Fibroblast of peridontal ligament (primary cell): Measurements from ENCODE around the gene TTC7B.

Experiments
- DNase-seq: peaks from one replicate; pipeline ENCODE4 v3.0.0-alpha.2; 2010; ENCODE audit errors: extremely low read depth

The TTC7B gene

DNA sequence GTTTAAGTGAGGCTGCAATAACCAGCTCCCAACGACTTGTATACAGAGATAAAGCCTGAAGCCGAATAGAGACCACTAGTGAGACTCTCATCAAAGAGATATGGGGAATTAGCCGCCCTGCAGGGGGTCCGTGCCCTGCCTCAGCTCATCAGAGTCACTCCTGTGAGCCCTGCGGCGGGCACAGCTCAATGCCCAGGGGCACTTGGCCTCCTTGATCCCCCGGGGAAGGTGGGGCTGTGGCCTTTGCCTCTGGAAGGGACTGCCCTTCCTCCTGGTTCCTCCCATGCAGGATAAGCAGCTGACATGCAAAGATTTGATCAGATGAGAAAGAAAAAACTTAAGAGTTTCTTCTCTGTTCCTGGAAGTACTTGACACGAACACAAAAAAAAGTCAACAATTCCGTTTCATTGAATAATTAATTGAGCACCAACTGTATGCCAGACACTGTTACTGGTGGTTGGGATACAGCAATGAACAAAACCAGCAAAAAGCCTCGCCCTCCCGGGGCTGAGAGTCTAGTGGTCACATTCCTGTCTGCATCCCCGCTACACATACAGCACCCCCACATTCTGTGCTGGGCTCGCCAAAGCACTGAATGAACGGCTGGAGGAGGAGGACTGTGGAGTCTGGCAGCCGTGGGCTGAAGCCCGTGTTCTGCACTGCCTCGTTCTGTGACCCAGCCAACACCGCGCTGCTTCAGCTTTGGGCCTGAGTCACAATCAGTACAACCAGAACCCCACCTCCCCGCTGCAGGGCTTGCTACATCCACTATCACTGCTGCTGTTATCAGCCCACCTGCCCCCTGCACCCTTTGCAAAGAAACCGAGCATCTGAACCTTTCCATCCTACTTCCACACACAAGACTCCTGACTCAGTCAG is 10.3 kb downstream of the TTC7B start:
- no peak for DNase-seq

DNA sequence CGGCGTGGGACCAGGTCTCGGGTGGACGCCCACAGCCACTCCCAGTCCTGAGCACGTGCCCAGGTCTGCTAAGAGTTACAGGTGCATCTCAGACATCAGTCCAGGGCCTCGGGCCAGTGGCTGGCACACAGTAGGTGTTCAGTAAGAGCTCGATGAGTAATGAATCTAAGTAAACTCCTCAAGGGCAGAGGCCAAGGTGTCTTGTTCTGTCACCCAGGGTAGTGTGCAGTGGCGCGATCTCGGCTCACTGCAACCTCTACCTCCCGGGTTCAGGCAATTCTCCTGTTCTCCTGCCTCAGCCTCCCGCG is 11.2 kb downstream of the TTC7B start:
- DNase-seq = no peak

DNA sequence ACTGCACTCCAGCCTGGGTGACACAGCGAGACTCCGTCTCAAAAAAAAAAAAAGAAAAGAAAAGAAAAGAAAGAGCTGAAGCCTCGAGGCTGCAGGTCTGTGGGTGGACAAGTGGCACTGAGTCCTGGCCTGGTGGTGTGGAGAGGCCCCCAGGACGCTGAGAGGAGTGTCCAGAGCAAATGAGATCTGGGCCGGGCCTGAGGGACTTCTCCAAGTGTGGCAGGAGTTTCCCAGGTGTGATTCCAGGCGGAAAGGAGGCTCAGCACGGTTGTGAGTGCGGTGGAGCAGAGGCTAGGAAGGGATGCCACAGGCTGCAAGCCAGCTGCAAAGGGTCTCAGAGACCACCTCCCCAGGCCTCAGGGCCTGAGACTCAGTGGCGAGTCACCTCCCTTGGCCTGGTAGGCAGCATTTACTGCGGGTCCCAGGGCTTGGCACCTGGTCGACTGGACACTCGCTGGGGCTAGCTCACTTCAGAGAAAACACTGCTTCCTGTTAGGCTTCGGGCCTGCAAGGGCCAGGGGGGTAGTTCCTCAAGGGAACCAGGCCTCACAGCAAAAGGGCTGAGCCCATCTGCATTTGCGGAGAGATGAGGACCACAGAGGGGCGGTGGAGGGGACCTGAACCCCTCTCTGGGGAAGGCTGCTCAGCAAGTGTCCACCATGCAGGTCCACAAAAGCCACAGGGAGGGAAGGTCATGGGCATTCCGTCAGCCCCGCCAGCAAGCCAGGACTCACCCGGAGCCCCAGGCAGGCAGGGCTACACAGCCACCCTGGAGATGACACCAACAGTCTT is 11.7 kb downstream of the TTC7B start:
- no peak for DNase-seq

DNA sequence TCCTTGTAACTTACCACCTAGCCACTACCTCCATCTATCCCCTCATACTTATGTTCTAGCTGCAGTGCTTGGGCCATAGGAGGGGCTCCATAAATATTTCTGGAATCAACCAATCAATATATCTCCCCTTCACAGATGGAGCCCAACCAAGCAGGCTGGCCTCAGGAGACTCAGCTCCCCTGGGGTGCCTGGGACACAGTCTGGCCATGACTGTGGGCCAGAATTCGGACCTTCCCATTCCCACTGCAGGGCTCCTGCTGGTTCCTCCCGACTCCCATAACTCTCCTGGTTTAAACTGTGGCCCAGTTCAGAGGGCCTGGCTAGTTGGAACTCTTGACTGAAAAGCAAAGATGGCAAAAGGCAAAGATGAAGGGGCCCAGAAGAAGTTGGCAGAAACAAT is 13.0 kb downstream of the TTC7B start:
- no peak for DNase-seq

DNA sequence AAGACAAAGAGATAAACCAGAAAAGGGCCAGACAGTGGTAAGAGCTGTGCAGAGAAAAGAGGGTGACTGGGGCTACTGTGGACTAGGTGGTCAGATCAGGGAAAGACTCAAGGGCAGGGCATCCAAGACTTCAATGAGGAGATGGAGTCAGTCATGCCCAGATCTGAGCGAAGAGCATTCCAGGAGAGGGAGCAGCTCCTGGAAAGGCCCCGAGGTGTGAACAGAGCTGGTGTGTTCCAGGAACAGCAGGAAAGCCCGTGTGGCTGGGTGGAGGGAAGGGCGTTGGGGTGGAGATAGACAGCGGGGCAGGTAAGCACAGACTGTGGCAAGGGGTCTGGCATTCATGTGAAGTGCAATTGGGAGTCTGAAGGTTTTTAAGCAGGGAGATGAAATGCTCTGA is 16.8 kb downstream of the TTC7B start:
- no peak for DNase-seq

DNA sequence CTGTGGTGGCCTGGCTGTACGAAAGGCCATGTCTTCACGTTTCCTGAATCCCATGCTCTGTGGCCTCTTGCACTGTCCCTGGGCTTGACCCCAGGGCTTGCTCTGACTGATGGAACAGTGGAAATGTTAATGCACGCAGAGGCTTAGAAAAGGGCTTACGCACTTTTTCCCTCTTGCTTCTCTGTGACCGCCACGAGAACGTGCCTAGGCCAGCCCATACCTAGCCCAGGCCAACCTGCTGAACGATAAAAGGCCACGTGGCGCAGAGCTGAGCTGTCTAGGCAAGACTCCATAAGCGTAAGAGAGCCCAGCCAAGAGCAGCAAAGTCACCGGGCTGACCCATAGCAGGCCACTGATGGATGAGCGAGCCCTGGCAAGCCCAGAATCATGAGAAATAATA is 18.3 kb downstream of the TTC7B start:
- no peak for DNase-seq

DNA sequence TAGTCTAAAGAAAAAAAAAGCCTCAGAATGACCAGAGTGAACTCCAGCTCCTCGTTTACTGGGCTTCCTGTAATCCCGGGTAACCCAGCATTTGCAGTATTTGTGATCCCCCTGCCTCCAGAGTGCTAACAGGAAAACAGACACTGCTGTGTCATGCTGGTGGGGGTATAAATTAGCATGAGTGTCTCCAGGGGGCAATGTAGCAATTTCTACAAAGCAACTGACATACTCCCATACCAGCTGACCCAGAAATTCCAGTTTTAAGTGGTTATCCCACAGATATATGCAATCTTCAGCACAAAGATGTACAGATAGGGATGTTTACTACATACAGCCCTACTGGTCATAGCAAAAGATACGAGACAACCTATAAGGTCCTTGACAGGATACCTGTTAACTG is 18.8 kb downstream of the TTC7B start:
- peak; percentile 21 for DNase-seq

DNA sequence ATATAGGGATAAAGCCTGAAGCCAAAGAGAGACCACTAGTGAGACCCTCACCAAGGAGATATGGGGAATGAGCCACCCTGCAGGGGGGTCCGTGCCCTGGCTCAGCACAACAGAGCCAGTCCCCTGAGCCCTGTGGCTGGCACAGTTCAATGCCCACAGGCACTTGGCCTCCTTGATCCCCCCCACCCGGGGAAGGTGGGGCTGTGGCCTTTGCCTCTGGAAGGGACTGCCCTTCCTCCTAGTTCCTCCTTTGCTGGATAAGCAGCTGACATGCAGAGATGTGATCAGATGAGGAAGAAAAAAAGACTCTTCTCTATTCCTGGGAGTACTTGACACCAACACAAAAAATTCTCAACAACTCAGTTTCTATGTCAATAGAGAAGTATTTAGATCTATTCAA is 19.9 kb downstream of the TTC7B start:
- no peak for DNase-seq

DNA sequence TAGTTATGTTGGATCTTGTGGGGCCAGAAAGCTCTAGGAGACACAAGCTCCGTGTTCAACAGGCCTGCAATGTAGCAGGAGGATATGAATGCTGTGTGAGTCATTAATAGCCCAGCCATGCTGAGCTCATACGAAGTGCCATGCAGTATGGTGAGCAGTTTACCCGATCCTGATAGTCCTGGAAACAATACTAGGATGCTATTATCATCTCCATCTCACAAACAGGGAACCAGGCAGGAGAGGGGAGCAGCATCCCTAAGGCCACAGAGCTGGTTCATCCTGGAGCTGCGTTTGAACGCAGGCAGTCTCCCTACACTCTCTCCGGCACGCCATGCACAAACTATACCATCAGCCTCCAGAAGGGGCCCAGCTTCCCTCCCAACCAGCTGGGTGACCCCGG is 20.5 kb downstream of the TTC7B start:
- peak; percentile 73 for DNase-seq

DNA sequence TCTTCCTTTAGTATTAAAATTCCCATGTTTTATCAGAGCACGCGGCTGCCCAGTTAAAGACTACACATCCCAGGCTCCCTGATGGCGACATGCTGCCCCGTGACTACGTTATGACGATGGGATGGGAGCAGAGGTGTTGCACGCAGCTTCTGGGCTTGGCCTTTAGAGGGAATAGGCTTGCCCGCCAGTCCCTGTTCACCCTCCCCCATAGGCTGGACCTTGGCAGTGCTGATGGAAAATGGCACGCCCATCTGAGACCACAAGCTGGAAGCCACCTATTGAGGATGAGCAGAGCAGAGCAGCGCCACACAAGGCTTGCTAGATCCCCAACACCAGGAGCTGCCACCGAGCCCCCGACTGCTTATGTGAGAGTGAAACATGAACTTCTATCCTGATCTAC is 24.7 kb downstream of the TTC7B start:
- no peak for DNase-seq

DNA sequence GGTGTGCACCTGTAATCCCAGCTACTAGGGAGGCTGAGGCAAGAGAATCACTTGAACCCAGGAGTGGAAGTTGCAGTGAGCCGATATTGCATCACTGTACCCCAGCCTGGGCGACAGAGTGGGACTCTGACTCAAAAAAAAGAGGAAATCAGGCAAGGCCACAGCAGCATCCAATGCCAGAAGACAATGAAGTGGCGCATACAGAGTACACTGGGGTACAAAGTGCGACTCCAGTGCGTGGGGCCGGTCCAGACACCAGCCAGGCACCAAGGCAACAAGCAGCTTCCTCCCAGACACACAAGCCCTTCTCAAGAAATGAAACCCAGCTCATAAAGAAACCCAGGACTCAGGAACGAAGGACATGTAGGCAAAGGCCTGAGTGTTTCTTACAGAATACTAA is 28.2 kb downstream of the TTC7B start:
- no peak for DNase-seq

DNA sequence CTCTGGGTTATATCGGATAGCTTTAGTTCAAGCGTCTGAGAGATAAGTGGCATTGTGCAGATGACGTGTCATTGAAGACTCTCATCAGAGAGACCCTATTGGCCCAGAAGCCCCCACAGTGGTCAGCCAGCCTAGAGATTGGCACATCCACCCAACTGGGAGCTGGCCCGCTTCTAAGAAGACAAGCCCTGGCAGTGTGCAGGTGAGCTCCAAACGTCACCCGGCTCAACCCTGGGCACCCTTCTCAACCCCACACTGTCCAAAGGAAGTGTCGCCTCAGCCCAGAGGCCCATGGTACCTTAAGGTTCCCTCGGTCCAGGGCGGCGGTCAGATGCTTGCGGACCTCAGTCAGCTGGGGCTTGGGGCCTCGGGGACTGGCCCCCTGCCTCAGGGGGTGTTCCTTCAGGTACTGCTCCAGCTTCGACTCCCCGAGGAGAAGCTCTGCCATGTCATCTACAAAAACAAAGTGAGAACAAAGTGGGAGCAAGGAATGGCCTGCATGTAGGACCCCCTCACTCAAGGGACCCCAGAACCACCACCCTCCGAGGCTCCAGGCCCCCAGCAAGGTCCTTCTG is 30.3 kb downstream of the TTC7B start:
- DNase-seq = no peak

DNA sequence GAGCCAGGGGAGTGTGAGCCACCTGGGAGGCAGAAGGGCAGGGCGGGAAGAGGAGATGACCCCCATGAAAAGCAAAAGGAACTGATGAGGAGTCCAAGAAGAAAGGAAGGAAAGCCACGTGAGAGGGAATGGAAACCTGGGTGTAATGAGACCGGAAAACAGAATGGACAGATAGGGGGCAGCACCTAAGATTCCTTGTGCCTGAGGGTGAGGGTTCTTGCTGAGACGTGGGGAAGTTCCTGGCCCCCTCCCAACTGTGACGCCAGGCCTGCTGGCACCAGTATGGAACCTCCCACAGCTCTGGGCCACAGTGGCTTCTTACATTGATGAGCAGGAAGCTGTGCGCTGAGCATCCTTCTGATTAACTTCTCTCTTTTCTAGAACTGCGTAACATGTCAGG is 30.8 kb downstream of the TTC7B start:
- DNase-seq = peak; percentile 22

DNA sequence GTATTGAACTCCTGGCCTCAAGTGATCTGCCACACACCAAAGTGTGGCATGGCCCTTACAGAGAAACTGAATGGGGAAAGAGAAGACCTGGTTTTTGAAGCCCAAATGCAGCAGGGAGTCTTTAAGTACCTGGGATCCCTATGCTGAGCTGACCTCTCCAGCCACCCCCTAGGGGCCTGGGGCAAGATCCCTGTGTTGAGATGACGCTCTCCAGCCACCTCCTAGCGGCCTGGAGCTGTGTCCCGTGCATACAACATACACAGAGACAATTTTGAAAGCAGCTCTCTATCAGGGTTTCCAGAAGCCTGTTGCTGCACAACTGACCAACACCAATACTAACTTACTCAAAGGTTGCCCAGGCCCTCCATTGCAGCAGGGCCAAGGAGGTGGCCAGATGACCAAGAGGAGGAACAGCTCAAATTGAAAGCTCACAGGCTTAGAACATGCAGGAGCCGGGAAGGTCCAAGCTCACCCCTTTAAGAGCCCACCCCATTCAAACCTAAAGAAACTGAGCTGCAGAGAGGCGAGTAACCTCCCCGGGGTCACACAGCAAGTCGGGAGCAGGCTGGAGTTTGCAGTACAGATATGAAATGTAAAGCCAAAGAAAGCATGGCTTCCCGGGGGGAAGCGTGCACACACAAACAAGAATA is 31.5 kb downstream of the TTC7B start:
- no peak for DNase-seq

DNA sequence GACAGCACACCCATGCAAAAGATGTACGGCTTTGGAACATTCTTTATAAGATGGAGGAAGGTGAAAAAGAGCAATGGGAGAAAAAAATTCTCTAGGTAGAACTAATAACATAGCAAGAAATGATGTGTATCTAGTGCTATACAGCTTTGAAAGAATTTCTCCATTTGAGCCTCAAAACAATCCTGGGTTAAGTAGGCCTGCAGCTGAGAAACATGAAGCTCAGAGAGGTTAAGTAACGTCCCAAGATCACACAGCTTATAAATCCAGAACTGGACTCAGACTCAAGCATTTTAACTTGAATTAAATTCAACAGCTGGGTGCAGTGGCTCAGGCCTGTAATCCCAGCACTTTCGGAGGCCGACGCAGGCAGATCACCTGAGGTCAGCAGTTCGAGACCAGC is 32.9 kb downstream of the TTC7B start:
- DNase-seq = no peak

DNA sequence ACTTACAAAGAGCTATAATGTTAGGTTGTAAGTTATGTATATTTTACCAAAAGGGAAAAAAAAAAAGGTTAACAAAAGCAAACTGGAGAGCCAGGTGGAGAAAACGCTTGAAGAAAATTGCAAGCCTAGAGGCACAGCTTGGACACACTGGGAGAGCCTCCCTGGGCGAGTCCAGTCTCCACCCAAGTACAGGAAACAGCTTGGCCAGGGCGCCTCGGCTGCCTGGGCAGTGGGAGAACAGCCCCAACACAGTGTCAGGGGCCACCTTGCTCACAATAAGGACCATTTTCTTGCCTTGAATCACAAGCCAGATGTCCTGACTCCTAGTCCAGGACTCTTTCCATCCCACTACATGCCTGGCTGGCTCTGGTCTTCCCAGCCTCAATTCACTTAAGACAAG is 33.3 kb downstream of the TTC7B start:
- no peak for DNase-seq

DNA sequence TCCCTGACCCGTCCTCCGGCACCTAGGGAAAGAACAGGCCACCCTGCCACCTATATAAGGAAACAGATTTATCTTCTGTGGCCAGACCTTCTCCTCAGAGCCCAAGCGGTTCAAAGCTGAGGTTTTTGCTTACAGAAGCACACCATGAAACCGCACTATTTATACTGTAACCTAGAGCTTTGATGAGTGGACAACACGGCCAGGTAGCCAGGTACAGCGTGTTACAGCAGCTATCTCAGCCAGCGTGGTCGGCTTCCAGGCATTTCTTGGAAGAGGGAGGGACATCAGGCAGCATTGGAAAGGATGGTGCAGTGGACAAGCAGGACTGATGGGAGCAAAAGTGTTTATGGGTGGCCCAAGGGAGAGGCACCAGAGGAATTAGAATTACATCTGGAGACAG is 34.4 kb downstream of the TTC7B start:
- no peak for DNase-seq

DNA sequence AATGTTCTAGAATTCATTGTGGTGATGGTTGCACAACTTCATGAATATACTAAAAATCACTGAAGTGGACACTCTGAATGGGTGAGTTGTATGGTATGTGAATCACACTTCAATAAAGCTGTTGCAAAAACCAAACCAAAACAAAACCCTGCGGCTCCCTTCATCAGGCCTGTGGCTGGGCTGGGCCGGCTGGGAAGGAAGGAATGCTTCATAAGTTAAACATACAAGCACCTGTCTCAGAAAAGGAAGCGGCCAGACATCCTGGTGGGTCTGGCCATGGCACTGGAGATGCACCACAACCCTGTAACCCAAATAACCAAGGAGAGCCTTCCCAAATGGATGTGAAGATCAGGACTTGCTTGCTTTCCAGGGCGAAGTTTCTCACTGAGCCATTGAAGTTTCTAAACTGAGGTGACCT is 34.9 kb downstream of the TTC7B start:
- peak; percentile 69 for DNase-seq

DNA sequence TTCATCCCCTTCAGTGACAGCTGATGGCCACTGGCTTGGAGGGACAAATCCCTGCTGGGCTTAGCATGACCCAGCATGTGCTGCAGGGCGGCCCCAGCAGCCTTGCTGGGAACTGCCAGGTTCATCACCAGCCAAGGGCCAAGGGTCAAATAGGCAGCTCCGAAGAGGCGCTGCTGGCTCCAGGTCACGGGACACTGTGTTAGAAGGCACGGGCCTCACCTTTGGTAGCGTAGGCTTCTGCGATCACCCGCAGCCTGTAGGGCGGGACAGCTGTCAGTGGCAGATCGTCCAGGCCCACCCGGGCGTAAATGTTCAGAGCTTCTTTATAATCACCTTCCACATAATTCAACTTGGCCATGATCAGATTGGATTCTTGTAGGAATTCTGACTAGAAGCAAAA is 35.7 kb downstream of the TTC7B start:
- DNase-seq = no peak

DNA sequence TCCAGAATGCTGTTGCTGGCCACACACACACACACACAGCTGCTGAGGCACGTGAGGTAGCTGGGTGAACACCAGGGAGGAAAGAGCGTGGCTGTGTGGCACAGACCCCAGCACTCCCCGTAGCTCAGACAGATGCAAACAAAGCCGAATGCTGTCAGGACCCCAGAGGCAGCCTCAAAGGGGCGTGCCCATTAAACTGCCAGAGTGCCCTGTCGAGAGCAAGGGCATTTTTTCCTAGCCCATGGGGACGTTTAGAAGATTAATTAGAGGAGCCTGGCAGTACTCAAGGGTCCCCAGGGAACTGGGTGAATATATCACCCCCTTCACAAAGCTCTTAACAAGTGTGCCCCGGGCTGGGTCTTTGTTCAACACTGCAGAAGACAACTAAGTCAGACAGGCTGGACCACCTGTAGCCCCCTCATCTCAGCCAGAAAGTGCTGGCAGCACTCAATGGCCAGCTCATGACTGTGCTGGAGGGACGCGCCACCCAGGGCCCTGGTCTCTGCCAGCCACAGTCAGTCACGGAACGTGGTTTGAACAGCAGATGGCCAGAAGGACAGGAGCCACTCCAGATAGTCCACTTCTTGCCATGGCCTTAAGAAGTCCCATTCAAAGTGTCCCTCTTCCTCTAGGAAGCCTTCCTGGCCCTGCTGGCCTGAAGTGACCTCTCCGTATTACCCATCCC is 37.5 kb downstream of the TTC7B start:
- DNase-seq = no peak

DNA sequence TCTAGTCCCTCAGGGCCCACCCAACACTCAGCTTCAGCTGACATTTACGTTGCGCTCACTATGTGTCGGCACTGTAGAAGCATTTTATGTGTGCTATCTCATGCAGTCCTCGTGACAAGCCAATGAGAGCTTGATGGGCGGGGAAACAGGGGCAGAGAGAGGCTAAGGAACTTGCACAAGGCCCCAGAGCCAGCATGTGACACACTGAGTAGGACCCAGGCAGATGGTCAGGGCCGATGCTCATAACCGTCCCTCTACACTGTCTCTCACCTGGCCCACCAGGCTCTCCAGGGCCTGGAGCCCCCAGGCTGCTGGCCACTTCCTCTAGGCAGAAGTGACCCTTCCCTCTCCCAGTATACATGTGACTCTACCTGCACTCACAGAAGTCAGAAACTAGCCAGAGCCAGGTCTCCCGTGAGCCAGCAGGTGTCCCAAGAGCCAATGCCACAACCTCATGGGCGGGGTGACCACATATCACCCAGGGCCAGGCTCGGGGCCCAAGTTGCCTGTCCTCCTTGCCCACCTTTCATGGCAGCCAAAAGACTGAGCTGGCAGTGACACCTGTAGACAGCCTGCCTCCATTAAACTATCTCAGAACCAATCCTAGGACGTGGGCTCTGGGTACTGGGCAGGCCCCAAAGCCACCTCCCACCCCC is 38.3 kb downstream of the TTC7B start:
- no peak for DNase-seq
